HG03159 (cell line): ENCODE data around the gene NEURL1.
"Not testable (repeated sequence)": the region's sequence is repeated elsewhere in the genome, so short reads cannot be mapped to it uniquely, and the experiment has no call there.

Source experiments
- ATAC-seq: cut with Tn5 transposase; IDR thresholded peaks from one replicate; pipeline ENCODE4 v1.9.1; 2021; ENCODE audit warnings: mild to moderate bottlenecking, moderate library complexity; ENCODE audit not compliant: unreplicated experiment

NEURL1 gene

GRCh38 chr10:103493916-103494877 lies 692 bp downstream of the NEURL1 start:
- no peak for ATAC-seq

GRCh38 chr10:103495321-103495720 lies 1.8 kb downstream of the NEURL1 start:
- no peak for ATAC-seq

GRCh38 chr10:103497161-103497915 lies 3.8 kb downstream of the NEURL1 start:
- ATAC-seq, result no peak

DNA sequence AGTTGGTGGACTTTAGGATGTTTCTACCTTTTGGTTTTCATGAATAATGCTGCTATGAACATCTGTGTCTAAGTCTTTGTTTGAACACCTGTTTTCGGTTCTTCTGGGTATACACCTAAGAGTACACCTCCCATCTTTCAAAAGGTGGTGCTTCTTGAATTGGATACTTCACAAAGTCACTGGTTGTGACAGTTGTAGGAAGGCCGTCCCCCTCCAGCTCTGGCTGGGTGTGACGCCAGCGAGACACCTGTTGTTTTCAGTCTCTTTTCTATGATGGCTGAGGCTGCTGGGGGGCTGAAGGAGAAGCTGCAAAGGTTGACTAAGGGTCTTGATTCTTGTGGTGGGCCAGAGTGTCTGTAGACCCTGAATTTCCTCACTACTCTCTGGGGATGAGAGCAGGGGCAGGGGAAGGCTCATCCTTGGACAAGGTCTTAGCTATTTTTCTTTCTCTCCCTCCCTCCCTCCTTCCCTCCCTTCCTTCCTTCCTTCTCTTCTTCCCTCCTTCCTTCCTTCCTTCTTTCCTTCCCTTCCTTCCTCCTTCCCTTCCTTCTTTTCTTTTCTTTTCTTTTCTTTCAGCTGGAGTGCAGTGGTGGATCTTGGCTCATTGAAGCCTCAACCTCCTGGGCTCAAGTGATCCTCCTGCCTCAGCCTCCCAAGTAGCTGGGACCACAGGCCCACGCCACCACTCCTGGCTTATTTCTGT lies 5.6 kb downstream of the NEURL1 start:
- ATAC-seq, result no peak

- no peak for ATAC-seq
Observed at GRCh38 chr10:103499881-103500280, 6.4 kb downstream of the NEURL1 start.

DNA sequence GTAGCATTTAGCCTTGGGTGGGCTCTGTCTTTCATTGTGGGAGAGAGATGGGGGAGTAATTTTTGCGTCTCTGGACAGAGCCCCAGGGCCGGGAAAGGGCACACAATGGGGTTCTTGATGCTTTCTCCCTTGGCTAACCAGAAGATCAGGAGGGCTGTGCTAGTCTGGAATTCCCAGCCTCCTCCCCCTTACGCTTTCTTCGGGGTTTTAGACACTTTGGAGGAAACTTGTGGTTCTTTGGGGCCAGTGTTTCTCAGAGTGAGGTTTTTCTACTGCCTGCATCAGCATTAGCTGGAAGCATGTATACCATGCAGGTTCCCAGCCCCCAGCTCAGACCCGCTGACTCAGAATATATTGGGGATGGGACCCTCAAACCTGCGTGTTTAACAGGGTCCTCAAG lies 7.0 kb downstream of the NEURL1 start:
- ATAC-seq, result no peak

DNA sequence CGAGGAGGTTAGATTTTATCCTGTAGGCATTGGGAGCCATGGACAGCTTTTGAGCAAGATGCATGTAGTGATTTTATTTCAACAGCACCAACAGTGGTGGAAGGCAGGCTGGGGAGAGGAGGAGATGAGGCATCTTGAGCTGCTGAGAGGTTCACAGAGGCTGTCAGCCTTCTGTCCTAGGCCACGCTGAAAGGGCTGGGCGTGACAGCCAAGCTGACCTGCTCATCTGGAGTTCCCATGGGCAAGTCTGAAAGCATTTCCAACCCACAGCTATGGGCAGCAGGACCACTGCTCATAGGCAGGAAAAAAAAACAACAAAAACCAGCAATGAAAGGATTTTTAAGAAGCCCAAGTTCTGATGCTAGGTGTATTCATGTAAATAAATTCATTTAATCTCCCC lies 7.7 kb downstream of the NEURL1 start:
- ATAC-seq, result no peak

- ATAC-seq, result no peak
Observed at GRCh38 chr10:103502849-103503660, 9.6 kb downstream of the NEURL1 start.

- ATAC-seq, result not testable (repeated sequence)
Observed at GRCh38 chr10:103503777-103504176, 10.3 kb downstream of the NEURL1 start.

DNA sequence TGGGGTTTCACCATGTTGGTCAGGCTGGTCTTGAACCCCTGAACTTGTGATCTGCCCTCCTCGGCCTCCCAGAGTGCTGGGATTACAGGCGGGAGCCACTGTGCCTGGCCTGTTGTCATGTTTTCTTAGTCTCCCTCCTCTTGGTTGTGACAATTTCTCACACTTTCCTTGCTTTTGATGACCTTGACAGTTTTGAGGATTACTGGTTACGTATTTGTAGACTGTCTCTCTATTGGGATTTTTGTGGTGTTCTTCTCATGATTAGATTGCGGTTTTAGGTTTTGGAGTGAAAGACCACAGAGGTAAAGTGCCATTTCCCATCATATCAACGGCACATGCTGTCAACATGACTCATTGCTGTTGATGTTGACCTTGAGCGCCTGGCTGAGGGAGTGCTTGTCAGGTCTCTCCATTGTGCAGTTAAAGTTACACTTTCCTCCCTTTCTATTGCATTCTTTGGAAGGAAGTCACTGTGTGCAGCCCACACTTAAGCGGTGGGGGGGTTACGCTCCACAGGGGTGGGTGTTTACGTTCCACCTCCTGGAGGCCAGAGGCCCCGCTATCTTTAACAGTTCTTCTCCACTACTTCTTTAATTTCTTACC lies 10.8 kb downstream of the NEURL1 start:
- ATAC-seq, result no peak

GRCh38 chr10:103506061-103506460 lies 12.6 kb downstream of the NEURL1 start:
- ATAC-seq, result no peak

GRCh38 chr10:103507235-103508191 lies 14.0 kb downstream of the NEURL1 start:
- no peak for ATAC-seq

GRCh38 chr10:103510046-103510685 lies 16.7 kb downstream of the NEURL1 start:
- no peak for ATAC-seq

DNA sequence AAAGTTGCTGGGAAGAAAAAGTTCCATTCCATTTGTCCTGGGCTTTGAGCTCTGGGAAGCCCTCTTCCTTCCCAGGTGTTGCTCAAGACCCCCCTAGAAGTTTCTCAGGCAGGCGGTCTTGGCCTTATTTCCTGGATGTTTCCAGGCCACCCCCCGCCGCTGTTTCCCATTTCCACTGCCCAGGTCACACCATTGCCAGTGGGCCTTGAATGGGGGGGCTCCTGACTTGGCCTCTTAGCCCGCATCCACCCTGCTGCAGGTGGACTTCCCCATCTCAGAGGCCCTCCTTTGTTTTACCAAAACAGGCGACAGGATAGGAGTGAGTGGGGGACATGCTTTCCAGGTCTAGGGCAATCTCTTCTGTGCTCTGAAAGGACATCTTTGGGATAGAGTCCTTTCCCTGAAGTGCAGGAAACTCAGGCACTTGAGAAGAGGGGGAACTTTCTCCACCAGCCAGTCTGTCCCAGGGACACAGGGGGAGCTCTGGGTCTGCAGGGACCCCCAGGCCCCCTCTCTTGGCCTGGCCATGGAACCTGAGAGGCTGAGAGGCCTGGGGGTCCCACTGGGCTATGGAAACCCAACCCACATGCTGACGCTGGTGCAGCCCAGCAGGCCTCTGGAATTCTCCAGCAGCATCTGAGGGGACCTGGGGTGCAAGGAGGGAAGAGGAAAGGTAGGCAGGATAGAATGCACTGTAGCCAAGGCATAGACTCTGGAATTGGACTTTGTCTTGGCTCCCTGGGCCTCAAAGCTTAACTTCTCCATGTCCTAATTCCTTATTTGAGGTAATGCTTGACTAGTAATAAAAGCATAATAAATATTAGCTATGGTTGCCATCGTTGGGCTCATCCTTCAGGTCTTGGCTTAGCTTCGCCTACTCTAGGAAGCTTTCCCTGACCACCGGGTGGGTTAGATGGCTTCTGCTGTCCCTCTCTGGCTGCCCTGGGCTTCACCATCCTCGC lies 17.6 kb downstream of the NEURL1 start:
- no peak for ATAC-seq

DNA sequence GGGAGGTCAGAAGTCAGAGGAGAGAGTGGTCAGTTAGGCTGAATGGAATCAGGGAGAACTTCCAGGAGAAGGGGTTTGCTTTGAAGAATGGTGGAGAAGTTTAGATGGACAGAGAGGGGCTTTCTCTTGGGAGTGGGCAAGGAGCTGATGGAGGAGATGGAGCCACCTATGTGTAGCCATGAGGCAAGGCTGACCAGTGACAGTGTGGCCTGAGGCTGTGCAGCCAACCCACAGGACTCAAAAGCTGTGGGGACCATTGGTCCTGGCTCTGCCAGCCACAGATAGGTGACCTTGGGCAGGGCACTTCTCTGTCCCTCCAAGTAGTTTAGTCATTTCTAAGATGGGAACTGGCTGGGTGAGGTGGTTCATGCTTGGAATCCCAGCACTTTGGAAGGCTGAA lies 18.7 kb downstream of the NEURL1 start:
- ATAC-seq, result no peak

DNA sequence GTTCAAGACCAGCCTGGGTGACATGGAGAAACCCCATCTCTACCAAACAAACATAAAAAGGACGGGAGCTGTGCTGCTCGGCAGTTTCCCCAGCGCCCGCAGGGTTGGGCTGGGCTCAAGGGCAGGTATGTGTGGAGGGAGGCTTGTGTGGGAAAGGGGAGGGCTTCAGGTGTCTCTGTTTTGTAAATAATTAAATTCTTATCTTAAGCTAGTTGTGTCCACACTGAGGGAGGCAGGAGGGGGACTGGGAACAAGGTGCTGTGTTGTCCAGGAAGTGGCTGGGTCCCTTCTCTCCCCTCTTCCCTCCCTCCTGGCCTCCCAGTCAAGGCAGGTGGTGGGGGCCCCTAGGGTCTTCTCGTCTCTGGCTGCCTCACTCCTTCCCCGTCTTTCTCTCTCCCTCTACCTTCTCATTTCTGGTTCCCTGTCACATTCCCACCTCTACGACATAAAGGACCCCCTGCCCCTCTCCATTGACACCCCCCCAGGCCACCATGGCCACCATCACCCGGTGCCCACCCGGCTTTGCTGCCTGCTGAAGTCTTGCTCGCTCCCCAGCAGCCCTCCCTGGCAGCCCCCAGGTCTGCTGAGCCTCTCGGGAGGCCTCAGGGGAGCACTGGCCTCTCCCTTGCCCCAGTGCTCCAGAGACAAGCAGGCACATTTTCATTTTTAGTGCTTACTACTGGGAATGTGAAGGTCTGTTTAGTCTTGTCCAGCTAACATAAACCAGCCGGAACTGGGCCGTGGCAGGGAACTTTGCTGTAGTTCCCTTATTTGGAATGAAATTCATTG lies 19.3 kb downstream of the NEURL1 start:
- no peak for ATAC-seq
